CD4-positive, alpha-beta T cell treated with Interferon gamma for 1 hour (primary cell): Measurements from ENCODE around the gene GAPDH.

Source experiments
- DNase-seq: peaks from one replicate; pipeline ENCODE4 v3.0.0-alpha.2; 2020

Gene GAPDH

GRCh38 chr12:6530576-6531260 lies 3.6 kb upstream of the GAPDH start:
- DNase-seq, result no peak

DNA sequence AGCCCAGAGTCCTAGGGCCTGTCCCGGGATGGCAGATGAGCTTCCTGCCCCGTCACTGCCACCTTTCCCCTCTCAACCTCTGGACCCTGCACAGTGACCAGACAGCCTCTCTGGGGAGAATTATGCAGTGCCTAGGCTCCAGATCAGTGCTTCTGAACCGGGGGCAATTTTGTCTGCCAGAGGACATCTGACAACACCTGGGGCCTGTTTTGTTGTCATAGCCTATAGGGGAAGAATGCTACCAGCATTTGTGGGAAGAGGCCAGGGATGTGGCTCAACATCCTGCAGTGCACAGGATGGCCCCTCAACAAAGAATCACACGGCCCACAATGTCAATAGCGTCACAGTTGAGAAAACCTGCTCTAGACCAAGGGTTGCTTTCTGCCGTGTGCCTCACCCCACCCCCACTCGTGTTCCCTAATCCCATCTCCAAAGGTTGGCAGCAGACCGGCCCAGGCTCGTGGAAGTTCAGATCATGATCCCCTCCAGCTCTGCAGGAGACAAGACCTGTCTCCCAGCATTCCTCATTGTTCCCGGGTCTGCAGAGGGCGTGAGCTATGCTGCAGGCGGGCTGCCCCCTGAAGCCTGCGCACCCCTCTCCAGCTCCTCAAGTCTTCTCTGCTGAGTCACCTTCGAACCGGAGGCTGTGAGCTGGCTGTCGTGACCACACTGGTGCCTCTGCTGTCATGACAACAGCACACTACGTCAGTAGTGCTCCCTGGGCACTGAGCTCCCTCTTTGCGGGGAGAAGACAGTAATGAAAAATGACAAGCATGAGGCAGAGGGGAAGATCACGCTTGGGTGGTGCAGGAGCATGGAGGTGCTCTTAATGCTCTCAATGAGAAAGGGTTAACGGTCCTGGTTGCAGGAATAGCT lies 2.0 kb upstream of the GAPDH start:
- peak; percentile 80 for DNase-seq

DNA sequence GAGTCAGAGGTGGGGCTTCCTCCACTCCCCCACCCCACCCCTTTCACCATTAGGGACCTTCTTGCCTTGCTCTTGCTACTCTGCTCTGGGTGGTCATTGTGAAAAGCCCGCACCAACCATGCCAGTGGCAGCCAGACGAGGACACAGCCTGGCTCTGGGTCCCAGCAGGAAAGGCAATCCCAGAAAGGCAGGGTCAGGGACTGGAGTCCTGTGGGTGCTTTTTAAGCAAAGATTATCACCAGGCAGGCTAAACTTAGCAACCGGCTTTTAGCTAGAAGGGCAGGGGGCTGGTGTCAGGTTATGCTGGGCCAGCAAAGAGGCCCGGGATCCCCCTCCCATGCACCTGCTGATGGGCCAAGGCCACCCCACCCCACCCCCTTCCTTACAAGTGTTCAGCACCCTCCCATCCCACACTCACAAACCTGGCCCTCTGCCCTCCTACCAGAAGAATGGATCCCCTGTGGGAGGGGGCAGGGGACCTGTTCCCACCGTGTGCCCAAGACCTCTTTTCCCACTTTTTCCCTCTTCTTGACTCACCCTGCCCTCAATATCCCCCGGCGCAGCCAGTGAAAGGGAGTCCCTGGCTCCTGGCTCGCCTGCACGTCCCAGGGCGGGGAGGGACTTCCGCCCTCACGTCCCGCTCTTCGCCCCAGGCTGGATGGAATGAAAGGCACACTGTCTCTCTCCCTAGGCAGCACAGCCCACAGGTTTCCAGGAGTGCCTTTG lies 1.2 kb upstream of the GAPDH start:
- no peak for DNase-seq

GRCh38 chr12:6533653-6533922 lies 729 bp upstream of the GAPDH start:
- DNase-seq, result no peak

GRCh38 chr12:6534695-6534944 lies 303 bp downstream of the GAPDH start:
- no peak for DNase-seq

DNA sequence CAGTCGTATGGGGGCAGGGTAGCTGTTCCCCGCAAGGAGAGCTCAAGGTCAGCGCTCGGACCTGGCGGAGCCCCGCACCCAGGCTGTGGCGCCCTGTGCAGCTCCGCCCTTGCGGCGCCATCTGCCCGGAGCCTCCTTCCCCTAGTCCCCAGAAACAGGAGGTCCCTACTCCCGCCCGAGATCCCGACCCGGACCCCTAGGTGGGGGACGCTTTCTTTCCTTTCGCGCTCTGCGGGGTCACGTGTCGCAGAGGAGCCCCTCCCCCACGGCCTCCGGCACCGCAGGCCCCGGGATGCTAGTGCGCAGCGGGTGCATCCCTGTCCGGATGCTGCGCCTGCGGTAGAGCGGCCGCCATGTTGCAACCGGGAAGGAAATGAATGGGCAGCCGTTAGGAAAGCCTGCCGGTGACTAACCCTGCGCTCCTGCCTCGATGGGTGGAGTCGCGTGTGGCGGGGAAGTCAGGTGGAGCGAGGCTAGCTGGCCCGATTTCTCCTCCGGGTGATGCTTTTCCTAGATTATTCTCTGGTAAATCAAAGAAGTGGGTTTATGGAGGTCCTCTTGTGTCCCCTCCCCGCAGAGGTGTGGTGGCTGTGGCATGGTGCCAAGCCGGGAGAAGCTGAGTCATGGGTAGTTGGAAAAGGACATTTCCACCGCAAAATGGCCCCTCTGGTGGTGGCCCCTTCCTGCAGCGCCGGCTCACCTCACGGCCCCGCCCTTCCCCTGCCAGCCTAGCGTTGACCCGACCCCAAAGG lies 804 bp downstream of the GAPDH start:
- DNase-seq, result peak; percentile 76

DNA sequence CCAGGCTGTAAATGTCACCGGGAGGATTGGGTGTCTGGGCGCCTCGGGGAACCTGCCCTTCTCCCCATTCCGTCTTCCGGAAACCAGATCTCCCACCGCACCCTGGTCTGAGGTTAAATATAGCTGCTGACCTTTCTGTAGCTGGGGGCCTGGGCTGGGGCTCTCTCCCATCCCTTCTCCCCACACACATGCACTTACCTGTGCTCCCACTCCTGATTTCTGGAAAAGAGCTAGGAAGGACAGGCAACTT lies 1.3 kb downstream of the GAPDH start:
- no peak for DNase-seq

DNA sequence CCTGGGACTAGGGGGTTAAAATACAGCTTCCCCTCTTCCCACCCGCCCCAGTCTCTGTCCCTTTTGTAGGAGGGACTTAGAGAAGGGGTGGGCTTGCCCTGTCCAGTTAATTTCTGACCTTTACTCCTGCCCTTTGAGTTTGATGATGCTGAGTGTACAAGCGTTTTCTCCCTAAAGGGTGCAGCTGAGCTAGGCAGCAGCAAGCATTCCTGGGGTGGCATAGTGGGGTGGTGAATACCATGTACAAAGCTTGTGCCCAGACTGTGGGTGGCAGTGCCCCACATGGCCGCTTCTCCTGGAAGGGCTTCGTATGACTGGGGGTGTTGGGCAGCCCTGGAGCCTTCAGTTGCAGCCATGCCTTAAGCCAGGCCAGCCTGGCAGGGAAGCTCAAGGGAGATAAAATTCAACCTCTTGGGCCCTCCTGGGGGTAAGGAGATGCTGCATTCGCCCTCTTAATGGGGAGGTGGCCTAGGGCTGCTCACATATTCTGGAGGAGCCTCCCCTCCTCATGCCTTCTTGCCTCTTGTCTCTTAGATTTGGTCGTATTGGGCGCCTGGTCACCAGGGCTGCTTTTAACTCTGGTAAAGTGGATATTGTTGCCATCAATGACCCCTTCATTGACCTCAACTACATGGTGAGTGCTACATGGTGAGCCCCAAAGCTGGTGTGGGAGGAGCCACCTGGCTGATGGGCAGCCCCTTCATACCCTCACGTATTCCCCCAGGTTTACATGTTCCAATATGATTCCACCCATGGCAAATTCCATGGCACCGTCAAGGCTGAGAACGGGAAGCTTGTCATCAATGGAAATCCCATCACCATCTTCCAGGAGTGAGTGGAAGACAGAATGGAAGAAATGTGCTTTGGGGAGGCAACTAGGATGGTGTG lies 1.9 kb downstream of the GAPDH start:
- no peak for DNase-seq

DNA sequence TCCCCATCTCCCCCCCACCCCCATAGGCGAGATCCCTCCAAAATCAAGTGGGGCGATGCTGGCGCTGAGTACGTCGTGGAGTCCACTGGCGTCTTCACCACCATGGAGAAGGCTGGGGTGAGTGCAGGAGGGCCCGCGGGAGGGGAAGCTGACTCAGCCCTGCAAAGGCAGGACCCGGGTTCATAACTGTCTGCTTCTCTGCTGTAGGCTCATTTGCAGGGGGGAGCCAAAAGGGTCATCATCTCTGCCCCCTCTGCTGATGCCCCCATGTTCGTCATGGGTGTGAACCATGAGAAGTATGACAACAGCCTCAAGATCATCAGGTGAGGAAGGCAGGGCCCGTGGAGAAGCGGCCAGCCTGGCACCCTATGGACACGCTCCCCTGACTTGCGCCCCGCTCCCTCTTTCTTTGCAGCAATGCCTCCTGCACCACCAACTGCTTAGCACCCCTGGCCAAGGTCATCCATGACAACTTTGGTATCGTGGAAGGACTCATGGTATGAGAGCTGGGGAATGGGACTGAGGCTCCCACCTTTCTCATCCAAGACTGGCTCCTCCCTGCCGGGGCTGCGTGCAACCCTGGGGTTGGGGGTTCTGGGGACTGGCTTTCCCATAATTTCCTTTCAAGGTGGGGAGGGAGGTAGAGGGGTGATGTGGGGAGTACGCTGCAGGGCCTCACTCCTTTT lies 2.7 kb downstream of the GAPDH start:
- no peak for DNase-seq

GRCh38 chr12:6537580-6538419 lies 3.5 kb downstream of the GAPDH start:
- DNase-seq, result peak; percentile 80

- no peak for DNase-seq
Measured at GRCh38 chr12:6538420-6539313, 4.3 kb downstream of the GAPDH start.

DNA sequence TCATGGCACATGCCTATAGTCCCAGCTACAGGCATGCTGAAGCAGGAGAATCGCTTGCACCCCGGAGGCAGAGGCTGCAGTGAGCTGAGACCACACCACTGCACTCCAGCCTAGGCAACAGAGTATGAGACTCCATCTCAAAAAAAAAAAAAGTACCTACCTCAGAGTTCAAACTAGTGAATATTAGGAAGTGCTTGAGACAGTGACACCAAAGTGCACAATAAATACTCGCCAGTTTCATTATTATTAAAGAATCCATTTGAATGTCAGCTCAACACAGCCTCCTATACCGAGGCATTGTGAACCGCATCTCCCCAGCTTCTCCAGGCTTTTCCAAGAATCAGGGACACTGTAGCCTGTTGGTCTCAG lies 5.0 kb downstream of the GAPDH start:
- DNase-seq, result no peak

DNA sequence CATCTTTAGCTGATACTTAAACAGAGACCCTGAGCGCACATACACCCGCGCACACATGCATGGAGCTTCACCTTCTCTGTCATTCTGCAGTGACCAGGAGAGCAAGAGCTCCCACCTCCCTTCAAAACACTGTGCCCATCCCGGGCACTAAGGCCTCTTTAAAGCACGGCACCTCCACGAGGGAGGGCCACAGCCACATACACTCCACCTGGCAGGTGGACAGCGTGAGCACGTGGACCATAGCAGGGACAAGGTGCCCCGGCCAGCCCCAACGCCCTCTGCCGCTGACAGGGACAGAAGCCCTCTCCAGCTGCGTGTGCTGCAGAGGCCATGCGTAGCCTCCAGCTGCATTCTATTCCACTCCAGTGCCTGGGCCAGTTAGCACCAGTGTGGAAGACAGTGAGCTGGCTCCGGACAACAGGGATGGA lies 5.4 kb downstream of the GAPDH start:
- DNase-seq, result no peak

- DNase-seq, result peak; percentile 20
Measured at GRCh38 chr12:6540181-6540877, 6.0 kb downstream of the GAPDH start.

DNA sequence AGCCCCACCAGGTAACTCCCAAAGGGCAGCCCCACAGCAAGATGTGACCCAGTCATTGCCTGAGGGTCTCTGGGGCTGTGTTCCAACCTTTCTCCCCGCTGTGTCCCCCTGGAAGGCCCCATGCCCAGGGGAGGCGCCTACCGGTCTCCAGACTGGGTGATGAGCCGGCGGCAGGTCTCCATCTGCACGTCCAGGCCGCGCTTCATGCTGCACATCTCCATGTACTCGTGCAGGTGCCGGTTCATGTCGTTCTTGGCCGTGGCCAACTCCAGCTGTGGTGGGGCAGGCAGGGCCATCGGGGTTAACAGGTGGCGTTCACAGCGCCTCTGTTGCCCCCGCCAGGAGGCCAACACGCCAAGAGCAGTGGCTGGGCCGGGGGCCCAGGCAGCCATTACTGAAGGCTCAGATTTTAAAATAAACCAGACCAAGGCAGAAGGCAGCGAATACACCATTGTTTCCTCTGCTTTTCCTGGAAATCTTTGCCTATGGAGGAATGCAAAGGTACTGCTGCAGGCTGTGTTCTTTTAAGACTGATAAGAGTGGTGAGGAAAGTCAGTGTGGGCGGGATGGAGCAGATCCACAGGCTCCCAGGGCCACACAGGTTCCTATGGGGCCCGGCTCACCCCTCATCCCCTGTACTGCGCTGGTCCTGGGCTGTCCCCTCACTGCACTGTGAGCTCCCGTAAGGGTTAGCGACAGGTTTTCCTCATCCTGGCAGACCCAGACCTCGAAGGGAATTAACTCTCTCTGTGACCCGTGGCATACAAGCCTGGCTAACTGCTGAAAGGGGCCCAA lies 7.3 kb downstream of the GAPDH start:
- no peak for DNase-seq

- no peak for DNase-seq
Measured at GRCh38 chr12:6542209-6543009, 8.1 kb downstream of the GAPDH start.

- DNase-seq, result no peak
Measured at GRCh38 chr12:6546016-6546415, 11.7 kb downstream of the GAPDH start.

- no peak for DNase-seq
Measured at GRCh38 chr12:6547566-6547965, 13.2 kb downstream of the GAPDH start.
